PC-9 (cell line): ENCODE results near the gene TENT4A.

Experiments used
- CTCF ChIP-seq: fragments of 200-600 bp; sonication (generic); conservative IDR thresholded peaks from 2 replicates; pipeline ENCODE4 v1.6.1; 2017; ENCODE audit warnings: mixed run types, antibody characterized with exemption, mild to moderate bottlenecking, moderate library complexity
- EZH2 ChIP-seq: fragments of 200-600 bp; sonication (generic); IDR thresholded peaks from 2 replicates; pipeline ENCODE4 v1.8.0; 2017; ENCODE audit warnings: antibody characterized with exemption, low read depth

- TF ChIP-seq CTCF (no peak), EZH2 (no peak)
Observed at GRCh38 chr5:6803981-6804550, 90.8 kb downstream of the TENT4A start.
